Activated effector memory CD4-positive, alpha-beta T cell treated with anti-CD3 and anti-CD28 coated beads, Interleukin-2, amount 50 U/mL, for 16 hours (primary cell): ENCODE data around the gene EN1.

Experiments used
- DNase-seq: peaks from one replicate; pipeline ENCODE4 v3.0.0-alpha.2; 2020

The EN1 gene

GRCh38 chr2:118816669-118817068 is 30.8 kb downstream of the EN1 start:
- no peak for DNase-seq

DNA sequence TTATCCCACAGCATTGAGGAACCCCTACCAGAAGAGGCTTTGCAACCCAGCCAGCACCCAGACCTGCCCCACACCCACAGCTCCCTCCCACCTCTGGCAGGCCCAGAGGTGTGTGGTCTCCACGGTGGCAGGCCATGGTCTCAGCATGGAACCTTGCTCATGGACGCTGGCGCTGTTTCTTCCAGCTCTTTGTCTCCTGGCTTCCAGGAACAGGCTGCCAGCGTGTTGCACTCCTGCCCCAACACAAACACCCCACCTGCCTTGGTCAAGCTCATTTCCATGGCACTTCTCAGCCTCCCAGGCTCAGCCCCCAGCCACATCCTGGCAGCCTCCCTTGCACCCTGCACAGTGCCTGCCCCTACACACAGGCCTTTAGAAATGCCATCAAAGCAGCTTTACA is 31.7 kb downstream of the EN1 start:
- DNase-seq, result no peak

GRCh38 chr2:118815314-118815713 is 32.1 kb downstream of the EN1 start:
- DNase-seq, result no peak

DNA sequence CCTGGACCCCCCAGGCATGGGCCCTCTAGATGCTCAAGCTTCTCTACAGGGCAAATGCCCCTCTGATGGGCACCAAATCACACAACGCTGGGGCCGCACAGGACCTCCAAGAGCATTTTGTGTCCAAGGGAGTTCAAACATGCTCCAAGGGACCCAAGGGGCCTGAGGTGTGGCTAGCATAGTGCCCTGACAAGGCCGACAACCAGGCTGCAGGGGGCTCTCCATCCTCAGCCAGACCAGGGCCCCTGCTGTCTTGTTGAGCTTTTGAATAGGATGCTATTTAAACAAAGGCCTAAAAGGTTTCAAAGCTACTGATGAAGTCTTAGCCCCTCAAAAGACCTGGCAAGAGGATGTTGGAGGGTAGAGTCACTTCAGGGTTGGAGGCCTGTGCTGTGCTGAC is 33.1 kb downstream of the EN1 start:
- DNase-seq, result no peak

- DNase-seq, result no peak
Measured at GRCh38 chr2:118813601-118814339, 33.7 kb downstream of the EN1 start.

GRCh38 chr2:118813111-118813510 is 34.3 kb downstream of the EN1 start:
- DNase-seq, result no peak

GRCh38 chr2:118812552-118812951 is 34.9 kb downstream of the EN1 start:
- DNase-seq, result no peak

GRCh38 chr2:118811514-118812115 is 35.8 kb downstream of the EN1 start:
- DNase-seq, result no peak

- no peak for DNase-seq
Measured at GRCh38 chr2:118810766-118811165, 36.7 kb downstream of the EN1 start.

- no peak for DNase-seq
Measured at GRCh38 chr2:118808429-118808809, 39.0 kb downstream of the EN1 start.

GRCh38 chr2:118807668-118808428 is 39.6 kb downstream of the EN1 start:
- no peak for DNase-seq

- no peak for DNase-seq
Measured at GRCh38 chr2:118806797-118807667, 40.4 kb downstream of the EN1 start.

- no peak for DNase-seq
Measured at GRCh38 chr2:118805064-118805690, 42.3 kb downstream of the EN1 start.

DNA sequence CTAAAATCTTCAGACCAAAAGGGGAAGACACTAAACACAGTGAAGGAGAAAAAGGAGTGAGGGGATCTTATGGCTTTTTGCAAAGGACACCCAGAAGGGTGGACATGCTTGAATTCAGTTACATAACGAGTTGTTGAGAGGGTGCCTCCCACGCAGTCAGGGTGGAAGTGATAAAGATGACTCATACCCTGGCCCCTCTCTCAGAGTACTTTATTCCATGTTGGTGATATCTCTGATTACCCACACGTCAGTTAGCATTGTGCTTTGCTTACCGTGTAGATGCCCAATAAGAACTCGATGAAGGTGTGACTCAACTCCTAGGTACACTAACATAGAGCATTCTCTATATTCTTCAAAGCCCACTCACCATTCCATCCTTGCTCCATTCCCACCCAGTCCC is 44.4 kb downstream of the EN1 start:
- no peak for DNase-seq

DNA sequence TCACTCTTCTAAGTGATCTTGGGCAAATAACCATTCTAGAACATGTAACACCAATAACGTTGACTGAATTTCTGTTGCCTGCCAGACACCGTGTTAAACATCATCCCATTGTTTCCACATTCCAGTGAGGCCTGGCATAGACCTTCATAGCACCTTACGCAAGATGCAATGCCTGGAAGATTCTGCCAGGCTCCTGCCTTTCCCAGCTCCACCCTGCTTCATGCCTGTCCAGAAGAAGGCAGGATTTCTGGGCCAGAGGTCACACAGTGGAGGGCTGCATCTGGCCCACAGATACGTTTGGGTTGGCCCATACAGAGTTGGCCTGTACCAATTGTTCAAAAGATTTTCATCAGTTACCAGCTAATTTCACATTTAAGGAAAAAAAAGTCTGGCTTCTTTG is 46.3 kb downstream of the EN1 start:
- DNase-seq, result no peak

DNA sequence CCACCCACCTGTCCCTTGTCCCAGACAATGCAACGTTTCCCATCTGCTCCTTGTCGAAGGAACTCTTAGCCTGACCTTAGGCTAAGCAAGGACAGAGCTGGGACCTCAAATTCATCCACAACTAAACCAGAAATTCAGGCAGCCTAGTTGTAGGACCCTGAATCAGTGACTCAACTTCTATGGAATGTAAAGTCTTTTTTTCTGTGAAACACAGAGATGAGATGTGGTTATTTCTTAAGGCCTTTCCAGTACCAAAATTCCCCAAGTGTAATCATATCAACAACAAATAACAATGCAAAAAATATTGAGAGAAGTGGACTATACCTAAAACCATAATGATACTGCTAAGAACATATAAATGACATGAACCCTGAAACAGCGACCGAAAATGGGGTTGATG is 46.7 kb downstream of the EN1 start:
- DNase-seq, result no peak

GRCh38 chr2:118794546-118794945 is 52.9 kb downstream of the EN1 start:
- no peak for DNase-seq
